GM12874 (cell line): ENCODE results near the gene EBF3.

ENCODE experiments used
- CTCF ChIP-seq: IDR thresholded peaks from 2 replicates; pipeline ENCODE4 v1.5.1; 2011; ENCODE audit warnings: low read depth, mild to moderate bottlenecking, control low read depth, low read length, moderate library complexity; ENCODE audit not compliant: insufficient read depth

Gene EBF3

GRCh38 chr10:130003166-130003565 is 39.1 kb upstream of the EBF3 start:
- no peak for TF ChIP-seq CTCF

- TF ChIP-seq CTCF: no peak
These were observed 38.5 kb upstream of the EBF3 start for GRCh38 chr10:130002606-130003005.

GRCh38 chr10:130000918-130001317 is 36.8 kb upstream of the EBF3 start:
- TF ChIP-seq CTCF: no peak

- no peak for TF ChIP-seq CTCF
These were observed 35.1 kb upstream of the EBF3 start for GRCh38 chr10:129999140-129999539.

GRCh38 chr10:129993621-129994020 is 29.5 kb upstream of the EBF3 start:
- TF ChIP-seq CTCF: no peak

- no peak for TF ChIP-seq CTCF
These were observed 28.3 kb upstream of the EBF3 start for GRCh38 chr10:129992356-129992755.

- TF ChIP-seq CTCF: no peak
These were observed 18.8 kb upstream of the EBF3 start for GRCh38 chr10:129982825-129983224.

GRCh38 chr10:129978980-129979379 is 14.9 kb upstream of the EBF3 start:
- TF ChIP-seq CTCF: no peak
